GM04503 (cell line): ENCODE measurements around the gene VWDE.

Experiments
- DNase-seq: peaks from one replicate; pipeline ENCODE4 v3.0.0-alpha.2; 2012; ENCODE audit warnings: low read depth

The VWDE gene

GRCh38 chr7:12289996-12290395 is 113.7 kb downstream of the VWDE start:
- DNase-seq, result no peak

GRCh38 chr7:12287901-12288300 is 115.8 kb downstream of the VWDE start:
- DNase-seq, result no peak

DNA sequence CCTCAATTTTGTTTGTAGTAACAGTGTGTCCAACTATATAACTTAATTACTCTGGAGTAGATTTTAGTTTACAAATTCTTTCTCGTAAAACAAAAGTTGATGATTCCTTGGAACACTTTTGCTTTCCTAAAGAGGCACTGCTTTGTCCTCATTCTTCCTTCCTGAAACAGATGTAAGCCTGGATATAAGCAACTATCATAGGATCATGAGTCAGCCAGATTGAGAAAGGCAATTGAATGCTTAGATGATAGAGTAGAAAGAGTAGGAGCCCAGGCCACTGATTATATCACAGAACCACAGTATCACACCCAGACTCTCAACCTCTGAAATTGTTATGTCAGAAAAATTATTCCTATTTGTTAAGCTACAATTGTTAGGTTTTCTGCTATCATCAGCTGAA is 122.6 kb downstream of the VWDE start:
- no peak for DNase-seq
